Neuronal stem cell (in vitro differentiated cells): ENCODE results near the gene ADAM20.
"Not testable (repeated sequence)": the region's sequence is repeated elsewhere in the genome, so short reads cannot be mapped to it uniquely, and the experiment has no call there.

Experiments used
- DNase-seq: peaks from one replicate; pipeline ENCODE4 v3.0.0-alpha.2; 2013; ENCODE audit warnings: low spot score
- H2AFZ ChIP-seq: one replicate; pipeline ENCODE4 v1.6.1; 2013; ENCODE audit warnings: mild to moderate bottlenecking, low read length, inconsistent platforms
- H2AK5ac ChIP-seq: 2 replicates; pipeline ENCODE4 v1.6.1; 2013; ENCODE audit warnings: low read depth, mild to moderate bottlenecking, inconsistent platforms, low read length, moderate library complexity, mixed read lengths
- H2BK120ac ChIP-seq: 2 replicates; pipeline ENCODE4 v1.6.1; 2013; ENCODE audit warnings: low read depth, mild to moderate bottlenecking, inconsistent platforms, low read length, moderate library complexity, mixed read lengths
- H2BK12ac ChIP-seq: one replicate; pipeline ENCODE4 v1.6.1; 2013; ENCODE audit warnings: low read length, inconsistent platforms
- H2BK15ac ChIP-seq: 2 replicates; pipeline ENCODE4 v1.6.1; 2013; ENCODE audit warnings: mild to moderate bottlenecking, low read length, inconsistent platforms, mixed read lengths
- H2BK5ac ChIP-seq: one replicate; pipeline ENCODE4 v1.6.1; 2013; ENCODE audit warnings: inconsistent platforms, mild to moderate bottlenecking, low read length, moderate library complexity
- H3K14ac ChIP-seq: one replicate; pipeline ENCODE4 v1.6.1; 2013; ENCODE audit warnings: low read length, inconsistent platforms
- H3K18ac ChIP-seq: 2 replicates; pipeline ENCODE4 v1.6.1; 2013; ENCODE audit warnings: low read length, inconsistent platforms
- H3K23ac ChIP-seq: 2 replicates; pipeline ENCODE4 v1.6.1; 2013; ENCODE audit warnings: low read depth, mild to moderate bottlenecking, mixed read lengths, low read length, inconsistent platforms; ENCODE audit not compliant: poor library complexity
- H3K27ac ChIP-seq: replicated peaks from 3 replicates; pipeline ENCODE4 v1.5.1; 2013; ENCODE audit warnings: low read length, inconsistent platforms
- H3K27me3 ChIP-seq, 3 experiments: 2 replicates each; pipeline ENCODE4 v1.6.1; 2013; ENCODE audit warnings: low read length in 3 of 3, mild to moderate bottlenecking in 2 of 3, inconsistent platforms in 1 of 3, low read depth in 1 of 3, mixed read lengths in 1 of 3, moderate library complexity in 1 of 3; ENCODE audit not compliant: control insufficient read depth in 3 of 3, insufficient read depth in 3 of 3
- H3K36me3 ChIP-seq, 2 donors: replicated peaks in 1 of 2; 2 replicates each; pipeline ENCODE4 v1.6.1; 2013; ENCODE audit warnings: low read length in 2 of 2; ENCODE audit not compliant: control insufficient read depth in 2 of 2, insufficient read depth in 2 of 2
- H3K4ac ChIP-seq: 2 replicates; pipeline ENCODE4 v1.6.1; 2013; ENCODE audit warnings: inconsistent platforms, mild to moderate bottlenecking, low read length, moderate library complexity
- H3K4me1 ChIP-seq, 2 donors: 1 replicate in 1 of 2; 2 replicates in 1 of 2; pipeline ENCODE4 v1.6.1; 2013; ENCODE audit warnings: low read length in 2 of 2, low read depth in 1 of 2; ENCODE audit not compliant: control insufficient read depth in 2 of 2, insufficient read depth in 1 of 2
- H3K4me2 ChIP-seq: one replicate; pipeline ENCODE4 v1.6.1; 2013; ENCODE audit warnings: mild to moderate bottlenecking, low read length, inconsistent platforms; ENCODE audit not compliant: insufficient read depth, poor library complexity, severe bottlenecking
- H3K4me3 ChIP-seq, 2 donors: 2 replicates each; pipeline ENCODE4 v1.5.1; 2013; ENCODE audit warnings: low read length in 2 of 2, mild to moderate bottlenecking in 2 of 2, inconsistent platforms in 1 of 2, moderate library complexity in 1 of 2
- H3K79me1 ChIP-seq: one replicate; pipeline ENCODE4 v1.6.1; 2013; ENCODE audit warnings: low read depth, mild to moderate bottlenecking, inconsistent platforms, low read length, moderate library complexity
- H3K9ac ChIP-seq: one replicate; pipeline ENCODE4 v1.6.1; 2013; ENCODE audit warnings: mild to moderate bottlenecking, low read depth, low read length, inconsistent platforms; ENCODE audit not compliant: poor library complexity
- H3K9me3 ChIP-seq, 2 donors: replicated peaks in 1 of 2; 2 replicates each; pipeline versions ENCODE3 to v1.6.1; 2013; ENCODE audit warnings: low read length in 2 of 2, mild to moderate bottlenecking in 2 of 2, inconsistent platforms in 1 of 2, low read depth in 1 of 2, mixed read lengths in 1 of 2, moderate library complexity in 1 of 2; ENCODE audit not compliant: control insufficient read depth in 2 of 2, insufficient read depth in 1 of 2
- H4K8ac ChIP-seq: one replicate; pipeline ENCODE4 v1.6.1; 2013; ENCODE audit warnings: low read depth, mild to moderate bottlenecking, inconsistent platforms, low read length, moderate library complexity
- H4K91ac ChIP-seq: one replicate; pipeline ENCODE4 v1.6.1; 2013; ENCODE audit warnings: low read length, low read depth, mild to moderate bottlenecking, inconsistent platforms; ENCODE audit not compliant: poor library complexity
- WGBS, 2 donors: extraction: QIAGEN DNeasy Blood & Tissue Kit; methylation state at CpG; one replicate each; pipeline ENCODE4 v1.1.7; 2013; ENCODE audit warnings: missing lambda C conversion rate in 2 of 2, mixed read lengths in 1 of 2; ENCODE audit not compliant: insufficient read length in 2 of 2, insufficient replicate concordance in 1 of 2; ENCODE audit errors: extremely low coverage in 2 of 2; 5-methylcytosine and 5-hydroxymethylcytosine counted together

The ADAM20 gene

GRCh38 chr14:70498191-70498590, 36.6 kb downstream of the ADAM20 start:
- Histone ChIP-seq H3K4me3 (no peak overlapping the region), H3K36me3 (no peaks in the 10 kb centered on the region), H2BK12ac (no peak overlapping the region), H3K18ac (no peak overlapping the region), H4K91ac (no peak overlapping the region), H3K9me3 (peaks cover 2 to 9% of the 10 kb centered on the region in 2 donors), H3K9ac (no peak overlapping the region), H3K4me1 (no peaks in the 10 kb centered on the region), H4K8ac (no peak overlapping the region), H3K27me3 (no peaks in the 10 kb centered on the region), H2AK5ac (no peak overlapping the region), H2AFZ (no peak overlapping the region), H3K14ac (no peak overlapping the region), H2BK15ac (no peak overlapping the region), H2BK5ac (no peak overlapping the region), H2BK120ac (no peak overlapping the region), H3K4ac (no peak overlapping the region), H3K4me2 (no peak overlapping the region), H3K79me1 (no peaks in the 10 kb centered on the region), H3K23ac (no peak overlapping the region), H3K27ac (no peak overlapping the region)
- DNase-seq, result no peak

- Histone ChIP-seq H2BK15ac (no peak overlapping the region), H3K4me1 (no peaks in the 10 kb centered on the region), H3K79me1 (no peaks in the 10 kb centered on the region), H3K14ac (no peak overlapping the region), H3K9me3 (peaks cover 9 to 20% of the 10 kb centered on the region in 2 donors), H2BK120ac (no peak overlapping the region), H3K36me3 (peaks cover 0 to 3% of the 10 kb centered on the region in 2 donors), H3K4me3 (no peak overlapping the region), H4K8ac (no peak overlapping the region), H2BK5ac (no peak overlapping the region), H2AFZ (no peak overlapping the region), H2AK5ac (no peak overlapping the region), H3K18ac (no peak overlapping the region), H4K91ac (no peak overlapping the region), H3K27ac (no peak overlapping the region), H2BK12ac (no peak overlapping the region), H3K9ac (no peak overlapping the region), H3K4ac (no peak overlapping the region), H3K23ac (no peak overlapping the region), H3K4me2 (no peak overlapping the region), H3K27me3 (no peaks in the 10 kb centered on the region)
- no peak for DNase-seq
- no CpG with 5 or more reads among the region's 3 CpGs for WGBS, 2 donors
Measured at GRCh38 chr14:70489579-70490200, 45.1 kb downstream of the ADAM20 start.

- not testable (repeated sequence) for H3K14ac ChIP-seq, H3K9ac ChIP-seq, H2AK5ac ChIP-seq, DNase-seq, H3K4me1 ChIP-seq, H2AFZ ChIP-seq, H2BK12ac ChIP-seq, H3K4me3 ChIP-seq, H3K36me3 ChIP-seq, H3K79me1 ChIP-seq, H3K27ac ChIP-seq, H3K4ac ChIP-seq, H3K9me3 ChIP-seq, H3K18ac ChIP-seq, H3K23ac ChIP-seq, H4K8ac ChIP-seq, H3K27me3 ChIP-seq, H2BK15ac ChIP-seq, H2BK5ac ChIP-seq, H3K4me2 ChIP-seq, H4K91ac ChIP-seq, H2BK120ac ChIP-seq
- WGBS, 2 donors, result 100% methylated on average over 4 of the region's 57 CpGs
Measured at GRCh38 chr14:70477356-70478105, 57.3 kb downstream of the ADAM20 start.

- not testable (repeated sequence) for H3K9ac ChIP-seq, H3K4ac ChIP-seq, H3K4me1 ChIP-seq, H3K27ac ChIP-seq, H3K4me3 ChIP-seq, H3K14ac ChIP-seq, H2BK120ac ChIP-seq, H2BK12ac ChIP-seq, DNase-seq, H3K23ac ChIP-seq, H3K36me3 ChIP-seq, H3K18ac ChIP-seq, H3K79me1 ChIP-seq, H2AK5ac ChIP-seq, H4K8ac ChIP-seq, H2AFZ ChIP-seq, H4K91ac ChIP-seq, H3K27me3 ChIP-seq, H2BK5ac ChIP-seq, H3K9me3 ChIP-seq, H2BK15ac ChIP-seq
- H3K4me2 ChIP-seq, result peak overlapping the region; percentile 11
- WGBS, 2 donors, result no CpG with 5 or more reads among the region's 13 CpGs
Measured at GRCh38 chr14:70475459-70475858, 59.3 kb downstream of the ADAM20 start.
